Kidney (tissue), 14 donors: ENCODE measurements around the gene SNCAIP. TPM values are rescaled to one million over a fixed set of nuclear protein-coding genes. Genes with fewer than 3 reads are reported as not detected.

Experiments
- DNase-seq, 5 donors: peaks; one replicate each; pipeline ENCODE4 v3.0.0-alpha.2; 2013 to 2020
- FAIRE-seq: peaks from 2 replicates; lab custom pipeline; 2012; peaks lifted over from hg19 to GRCh38; lab: Jason Lieb, UNC
- H3K27ac ChIP-seq, 2 donors: one replicate each; pipeline ENCODE4 v1.7.0; 2013; ENCODE audit warnings: low read depth in 2 of 2, low read length in 2 of 2, inconsistent platforms in 1 of 2
- H3K27me3 ChIP-seq: one replicate; pipeline ENCODE4 v1.7.1; 2013; ENCODE audit warnings: low read length, inconsistent platforms; ENCODE audit not compliant: control insufficient read depth, insufficient read depth
- H3K36me3 ChIP-seq, 3 donors: one replicate each; pipeline versions ENCODE4 v1.7.0 to v1.7.1; 2013; ENCODE audit warnings: low read length in 3 of 3, control low read depth in 1 of 3, inconsistent platforms in 1 of 3; ENCODE audit not compliant: insufficient read depth in 3 of 3, control insufficient read depth in 2 of 3
- H3K4me1 ChIP-seq, 3 donors: one replicate each; pipeline versions ENCODE4 v1.7.0 to v1.7.1; 2013; ENCODE audit warnings: low read length in 3 of 3, inconsistent platforms in 1 of 3, low read depth in 1 of 3; ENCODE audit not compliant: control insufficient read depth in 2 of 3, insufficient read depth in 2 of 3
- H3K4me3 ChIP-seq, 3 donors: one replicate each; pipeline versions ENCODE4 v1.7.0 to v1.8.1; 2013; ENCODE audit warnings: low read length in 3 of 3, control low read depth in 1 of 3, inconsistent platforms in 1 of 3
- H3K9ac ChIP-seq, 3 donors: one replicate each; pipeline versions ENCODE4 v1.7.0 to v1.7.1; 2013; ENCODE audit warnings: low read length in 3 of 3, control low read depth in 1 of 3, inconsistent platforms in 1 of 3
- H3K9me3 ChIP-seq, 3 donors: one replicate each; pipeline versions ENCODE4 v1.7.0 to v1.7.1; 2013; ENCODE audit warnings: low read length in 3 of 3, control low read depth in 1 of 3, inconsistent platforms in 1 of 3; ENCODE audit not compliant: control insufficient read depth in 2 of 3, insufficient read depth in 1 of 3
- intact Hi-C: fragments of 100-400 bp; cut with DNase I; formaldehyde crosslinking; loops from one replicate; pipeline ENCODE4 v1.11.1; 2022
- polyA plus RNA-seq: library from polyadenylated mRNA; stranded (reverse); fragments of 350-450 nt; fragmentation: Illumina TruSeq; extraction: RNeasy Lipid Tissue Mini Kit (QIAGEN cat#74804); gene quantifications from one replicate; pipeline ENCODE4 v1.2.3, GENCODE V29; 2014; ENCODE audit warnings: low read depth, low replicate concordance; ENCODE audit not compliant: insufficient read depth
- total RNA-seq: library from RNA; stranded (reverse); fragmentation: NEBNext Ultra II Directional; extraction: Animal tissue kit (Norgen Biotek cat#: 25700); gene quantifications from one replicate; pipeline ENCODE4 v1.2.1, GENCODE V29; 2021
- TF ChIP-seq, protein P1 (sequence below): IDR thresholded peaks from 3 replicates; pipeline ENCODE4 v1.5.1; 2012; ENCODE audit warnings: mild to moderate bottlenecking, moderate library complexity, borderline replicate concordance; ENCODE audit not compliant: insufficient read depth; ENCODE audit errors: extremely low read depth
- donor health status: control.
- donor health status: control.
- donor health status: control.
- donor health status: control.
- donor health status: control.
- donor health status: DM: yes; HTN: yes; CAD: no.
- donor health status: Normal renal cell carcinoma (clear cell type).

The SNCAIP gene
- total and polyA plus RNA-seq, 2 donors from 2014 or later: 0.82 to 7.8 TPM

DNA sequence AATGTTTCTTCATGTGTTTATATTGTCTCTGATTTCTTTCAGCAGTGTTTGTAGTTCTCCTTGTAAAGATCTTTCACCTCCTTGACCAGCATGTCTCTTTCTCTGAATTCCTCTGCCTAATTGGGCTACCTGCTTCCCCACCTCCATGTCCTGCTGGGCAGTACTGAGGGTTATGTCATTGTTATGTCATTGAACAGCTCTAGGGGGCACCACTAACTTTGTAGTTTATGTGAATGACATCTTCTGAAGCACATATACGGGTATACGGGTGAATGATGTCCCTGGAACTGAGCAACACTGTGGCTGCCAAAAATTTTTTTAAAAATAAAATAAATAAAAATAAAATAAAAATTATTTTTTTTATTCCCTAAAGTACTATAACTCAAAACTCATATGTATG lies 16.9 kb upstream of the SNCAIP start:
- TF ChIP-seq, protein P1, sequence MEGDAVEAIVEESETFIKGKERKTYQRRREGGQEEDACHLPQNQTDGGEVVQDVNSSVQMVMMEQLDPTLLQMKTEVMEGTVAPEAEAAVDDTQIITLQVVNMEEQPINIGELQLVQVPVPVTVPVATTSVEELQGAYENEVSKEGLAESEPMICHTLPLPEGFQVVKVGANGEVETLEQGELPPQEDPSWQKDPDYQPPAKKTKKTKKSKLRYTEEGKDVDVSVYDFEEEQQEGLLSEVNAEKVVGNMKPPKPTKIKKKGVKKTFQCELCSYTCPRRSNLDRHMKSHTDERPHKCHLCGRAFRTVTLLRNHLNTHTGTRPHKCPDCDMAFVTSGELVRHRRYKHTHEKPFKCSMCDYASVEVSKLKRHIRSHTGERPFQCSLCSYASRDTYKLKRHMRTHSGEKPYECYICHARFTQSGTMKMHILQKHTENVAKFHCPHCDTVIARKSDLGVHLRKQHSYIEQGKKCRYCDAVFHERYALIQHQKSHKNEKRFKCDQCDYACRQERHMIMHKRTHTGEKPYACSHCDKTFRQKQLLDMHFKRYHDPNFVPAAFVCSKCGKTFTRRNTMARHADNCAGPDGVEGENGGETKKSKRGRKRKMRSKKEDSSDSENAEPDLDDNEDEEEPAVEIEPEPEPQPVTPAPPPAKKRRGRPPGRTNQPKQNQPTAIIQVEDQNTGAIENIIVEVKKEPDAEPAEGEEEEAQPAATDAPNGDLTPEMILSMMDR: no peak
- no peak for DNase-seq
- peak; percentile 15 for FAIRE-seq
- intact Hi-C loops: no loop called here
- H3K9ac ChIP-seq: no peak overlapping the region
- no peaks in the 10 kb centered on the region for H3K9me3 ChIP-seq
- H3K36me3 ChIP-seq: no peaks in the 10 kb centered on the region
- peaks cover 0 to 3% (median 0%) of the 10 kb centered on the region in 3 donors for H3K4me1 ChIP-seq
- no peak overlapping the region for H3K4me3 ChIP-seq
- H3K27me3 ChIP-seq: no peaks in the 10 kb centered on the region
- H3K27ac ChIP-seq: no peak overlapping the region

DNA sequence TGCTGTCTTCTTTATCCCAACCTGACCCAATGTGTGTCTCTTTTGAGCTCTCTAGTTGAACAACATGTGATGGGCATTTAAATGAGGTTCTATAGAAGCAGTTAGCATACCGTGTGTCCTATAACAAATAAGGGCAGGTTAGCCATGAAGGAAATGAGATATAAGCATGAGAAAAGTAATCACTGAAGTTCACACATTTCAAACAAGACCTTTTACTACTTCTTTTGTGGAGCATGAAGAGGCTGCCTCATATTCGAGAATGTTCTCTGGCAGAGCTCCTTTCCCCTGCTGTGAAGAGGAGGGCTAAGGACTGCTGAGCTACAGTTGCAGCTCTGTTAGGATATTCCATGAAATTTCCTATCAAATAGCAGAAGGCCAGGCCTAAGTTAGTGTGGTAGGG lies 15.2 kb upstream of the SNCAIP start:
- H3K9ac ChIP-seq: no peak overlapping the region
- no peaks in the 10 kb centered on the region for H3K9me3 ChIP-seq
- H3K4me3 ChIP-seq: no peak overlapping the region
- no peaks in the 10 kb centered on the region for H3K27me3 ChIP-seq
- intact Hi-C loops: no loop called here
- H3K27ac ChIP-seq: no peak overlapping the region
- TF ChIP-seq, protein P1: no peak
- FAIRE-seq (no peak), DNase-seq (no peak)
- H3K4me1 ChIP-seq: no peaks in the 10 kb centered on the region
- H3K36me3 ChIP-seq: no peaks in the 10 kb centered on the region

DNA sequence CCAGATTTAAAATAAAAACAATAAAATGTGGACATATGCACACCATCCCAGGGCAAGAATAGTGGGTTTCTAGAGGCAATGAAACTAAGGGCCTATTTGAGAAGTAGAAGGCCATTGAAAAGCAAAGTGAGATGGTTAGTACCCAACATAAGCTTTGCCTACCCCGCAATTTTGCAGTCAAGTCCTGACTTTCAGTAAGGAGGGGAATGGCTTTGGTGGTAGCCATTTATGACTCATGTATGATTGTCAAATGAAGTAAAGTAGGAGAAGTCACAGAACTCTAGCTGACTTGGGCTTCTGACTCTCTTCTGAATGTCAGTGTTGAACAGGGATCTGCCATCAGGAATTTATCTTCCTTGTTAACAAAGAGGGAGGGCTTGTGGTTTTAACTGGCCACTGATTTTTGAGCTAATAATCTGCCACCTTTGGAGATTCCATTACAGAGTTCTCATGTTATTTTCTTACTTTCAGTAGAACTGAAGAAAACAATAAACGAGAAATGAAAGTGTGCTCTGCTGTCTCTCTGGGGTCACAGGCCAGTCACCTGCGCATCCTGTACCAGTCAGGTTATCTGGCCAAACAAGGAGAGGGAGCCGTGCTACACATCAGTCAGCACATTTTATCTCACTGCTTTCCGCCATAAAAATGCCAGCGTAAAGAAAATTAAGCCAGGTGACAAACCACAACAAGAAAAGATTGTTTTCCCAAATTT lies 14.3 kb upstream of the SNCAIP start:
- Histone ChIP-seq H3K27me3 (no peaks in the 10 kb centered on the region), H3K36me3 (no peaks in the 10 kb centered on the region), H3K27ac (no peak overlapping the region), H3K4me1 (no peaks in the 10 kb centered on the region), H3K4me3 (no peak overlapping the region), H3K9ac (no peak overlapping the region), H3K9me3 (no peaks in the 10 kb centered on the region)
- DNase-seq (peak in 1 of 5 donors; percentile 15), FAIRE-seq (no peak)
- TF ChIP-seq, protein P1: no peak
- intact Hi-C loops: no loop called here
